SK-N-MC (cell line): ENCODE data around the gene SUMF2.
"Not testable (repeated sequence)": the region's sequence is repeated elsewhere in the genome, so short reads cannot be mapped to it uniquely, and the experiment has no call there.

Experiments used
- DNase-seq: peaks from one replicate; pipeline ENCODE4 v3.0.0-alpha.2; 2011; ENCODE audit warnings: low read depth, low spot score
- H3K27ac ChIP-seq: fragments of 200-600 bp; sonication (generic); 2 replicates; pipeline ENCODE4 v1.5.1; 2016; ENCODE audit warnings: mixed run types
- H3K36me3 ChIP-seq: fragments of 200-600 bp; sonication (generic); 2 replicates; pipeline ENCODE4 v1.6.1; 2017; ENCODE audit warnings: antibody characterized with exemption, low read length, mixed read lengths; ENCODE audit not compliant: insufficient read depth
- H3K4me3 ChIP-seq: fragments of 200-600 bp; sonication (generic); 2 replicates; pipeline ENCODE4 v1.5.1; 2016
- H3K9ac ChIP-seq: fragments of 200-600 bp; sonication (generic); 2 replicates; pipeline ENCODE4 v1.8.0; 2017; ENCODE audit warnings: mixed run types, mixed read lengths; ENCODE audit not compliant: insufficient read length
- H3K9me3 ChIP-seq: fragments of 200-600 bp; sonication (generic); 2 replicates; pipeline ENCODE4 v1.6.1; 2017; ENCODE audit warnings: low read depth, mild to moderate bottlenecking, antibody characterized with exemption, low read length, moderate library complexity, mixed read lengths
- EZH2 ChIP-seq: fragments of 200-600 bp; sonication (generic); IDR thresholded peaks from one replicate; pipeline ENCODE4 v1.6.1; 2017; ENCODE audit warnings: antibody characterized with exemption
- FOXP2 ChIP-seq: optimal IDR thresholded peaks from 2 replicates; pipeline ENCODE3; 2011; ENCODE audit warnings: mild to moderate bottlenecking, moderate library complexity; ENCODE audit not compliant: insufficient read depth; ENCODE audit errors: extremely low read length, control extremely low read depth
- POLR2AphosphoS5 ChIP-seq: IDR thresholded peaks from 2 replicates; pipeline ENCODE4 v1.6.1; 2012; ENCODE audit warnings: mild to moderate bottlenecking, low read depth, low read length, borderline replicate concordance

The SUMF2 gene

DNA sequence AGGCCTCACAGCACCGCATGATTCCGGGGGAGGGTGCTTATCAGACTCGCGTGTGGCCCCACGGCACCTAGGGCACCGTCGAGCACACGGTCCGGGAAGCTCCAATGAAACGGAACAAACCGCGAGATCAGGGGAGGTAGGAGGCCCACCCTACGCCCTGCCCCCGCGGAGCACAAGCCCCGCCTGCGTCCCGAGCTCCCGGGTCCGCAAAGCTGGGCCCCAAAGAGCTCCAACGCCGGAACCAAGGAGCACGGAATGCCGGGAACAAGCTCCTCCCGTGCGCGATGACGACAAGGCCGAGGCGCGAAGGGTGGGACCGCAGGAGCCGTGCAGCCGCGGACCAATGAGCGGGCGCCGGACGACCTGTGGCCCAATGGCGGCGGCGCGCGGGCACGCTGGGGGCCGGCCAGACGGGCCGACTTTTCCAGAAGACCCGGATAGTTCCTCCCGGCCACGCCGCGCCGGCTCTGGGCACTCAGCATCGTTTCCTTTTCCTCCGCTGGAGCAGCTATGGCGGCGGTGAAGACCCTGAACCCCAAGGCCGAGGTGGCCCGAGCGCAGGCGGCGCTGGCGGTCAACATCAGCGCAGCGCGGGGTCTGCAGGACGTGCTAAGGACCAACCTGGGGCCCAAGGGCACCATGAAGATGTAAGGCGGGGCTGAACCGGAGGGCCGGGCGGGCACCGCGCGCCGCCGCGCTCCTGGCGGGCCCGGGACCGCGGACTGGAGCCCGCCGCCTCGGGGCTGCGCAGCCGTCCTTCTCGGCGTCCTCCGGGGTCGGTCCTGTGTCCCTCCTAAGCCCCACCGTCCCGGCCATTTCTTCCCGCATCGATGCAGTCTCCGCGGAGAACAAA, 12.5 kb upstream of the SUMF2 start, which contains the start of the genes CCT6A and PSPH:
CCT6A (plus strand) TSS at position 427 of the 853 bp plus-strand sequence; CDS start at position 511, 84 bp downstream.
PSPH (minus strand) TSS at position 106 of the 853 bp plus-strand sequence. CDS start 30,232 bp downstream, outside the sequence.
- H3K9me3 ChIP-seq: no peaks in the 10 kb centered on the region
- TF ChIP-seq EZH2 (no peak), POLR2AphosphoS5 (peak; percentile 92), FOXP2 (peak; percentile 79)
- no peak for DNase-seq
- peak within 1 kb of the TSS; percentile 84 for H3K27ac ChIP-seq
- H3K4me3 ChIP-seq: peak within 1 kb of the TSS; percentile 82
- peaks cover 40% of the 10 kb centered on the region for H3K36me3 ChIP-seq
- H3K9ac ChIP-seq: peak within 1 kb of the TSS; percentile 99

DNA sequence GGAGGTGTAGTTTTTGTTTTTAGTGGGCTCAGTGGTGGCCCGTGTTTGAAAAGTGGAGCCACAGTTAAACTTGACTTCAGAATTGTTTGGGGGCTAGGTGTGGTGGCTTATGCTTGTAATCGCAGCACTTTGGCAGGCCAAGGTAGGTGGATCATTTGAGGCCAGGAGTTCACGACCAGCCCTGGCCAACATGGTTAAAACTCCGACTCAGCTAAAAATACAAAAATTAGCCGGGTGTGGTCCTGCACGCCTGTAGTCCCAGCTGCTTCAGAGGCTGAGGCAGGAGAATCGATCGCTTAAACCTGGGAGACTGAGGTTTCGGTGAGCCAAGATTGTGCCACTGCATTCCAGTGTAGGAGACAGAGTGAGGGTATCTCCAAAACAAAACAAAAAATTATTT, 10.7 kb upstream of the SUMF2 start:
- no peak for DNase-seq
- peak overlapping the region; percentile 19; the same call in 1 of the 2 replicates for H3K27ac ChIP-seq
- no peak for TF ChIP-seq FOXP2
- TF ChIP-seq POLR2AphosphoS5: no peak
- TF ChIP-seq EZH2: no peak
- H3K9ac ChIP-seq: peak overlapping the region; percentile 99
- H3K4me3 ChIP-seq: peak overlapping the region; percentile 82
- no peaks in the 10 kb centered on the region for H3K9me3 ChIP-seq
- peaks cover 58% of the 10 kb centered on the region for H3K36me3 ChIP-seq

DNA sequence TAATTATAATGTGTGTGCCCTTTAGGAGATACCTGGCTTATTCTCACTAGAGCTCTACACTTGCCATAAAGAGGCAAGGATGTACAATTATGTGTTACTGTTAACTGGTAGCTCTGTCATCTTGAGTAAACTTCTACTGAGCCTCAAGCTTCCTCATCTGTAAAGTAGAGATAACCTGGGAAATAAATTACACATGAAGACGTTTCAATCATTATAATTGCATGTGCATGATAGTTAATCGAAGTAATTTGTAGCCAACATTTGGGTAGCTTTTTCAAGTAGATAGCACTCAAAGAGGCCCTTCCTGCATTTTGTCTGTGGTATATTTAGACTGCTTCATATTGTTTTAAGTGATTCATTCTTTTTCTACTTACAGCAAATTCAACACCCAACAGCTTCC, 10.1 kb upstream of the SUMF2 start:
- Histone ChIP-seq H3K36me3 (peaks cover 63% of the 10 kb centered on the region), H3K4me3 (peak overlapping the region; percentile 82), H3K9ac (peak overlapping the region; percentile 99), H3K27ac (peak overlapping the region; percentile 54), H3K9me3 (no peaks in the 10 kb centered on the region)
- DNase-seq: no peak
- no peak for TF ChIP-seq EZH2

DNA sequence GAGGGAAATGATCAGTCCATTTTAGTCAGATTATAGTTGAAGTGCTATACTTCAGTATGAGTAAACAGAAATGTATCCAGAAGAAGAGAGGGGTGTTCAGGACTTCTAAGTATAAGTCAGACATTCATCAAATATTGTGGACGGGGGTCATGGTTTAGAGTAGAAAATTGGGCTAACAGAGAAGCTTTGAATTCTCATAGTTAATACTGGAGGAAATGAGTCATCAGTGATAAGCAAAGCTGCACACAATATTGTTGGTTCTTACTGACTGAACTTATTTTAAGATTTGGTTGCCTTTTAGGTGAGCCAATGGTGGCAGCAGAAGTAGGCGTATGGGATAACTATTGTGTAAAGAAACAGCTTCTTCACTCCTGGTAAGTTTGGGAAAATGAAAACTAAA, 1.7 kb upstream of the SUMF2 start:
- DNase-seq: no peak
- H3K27ac ChIP-seq: peak overlapping the region; percentile 83
- no peak overlapping the region for H3K4me3 ChIP-seq
- TF ChIP-seq FOXP2: no peak
- TF ChIP-seq POLR2AphosphoS5: 0 out of 2 replicates have a peak, but pooled peaks have one; percentile 15
- H3K36me3 ChIP-seq: peaks cover 64% of the 10 kb centered on the region
- no peaks in the 10 kb centered on the region for H3K9me3 ChIP-seq
- H3K9ac ChIP-seq: no peak overlapping the region

DNA sequence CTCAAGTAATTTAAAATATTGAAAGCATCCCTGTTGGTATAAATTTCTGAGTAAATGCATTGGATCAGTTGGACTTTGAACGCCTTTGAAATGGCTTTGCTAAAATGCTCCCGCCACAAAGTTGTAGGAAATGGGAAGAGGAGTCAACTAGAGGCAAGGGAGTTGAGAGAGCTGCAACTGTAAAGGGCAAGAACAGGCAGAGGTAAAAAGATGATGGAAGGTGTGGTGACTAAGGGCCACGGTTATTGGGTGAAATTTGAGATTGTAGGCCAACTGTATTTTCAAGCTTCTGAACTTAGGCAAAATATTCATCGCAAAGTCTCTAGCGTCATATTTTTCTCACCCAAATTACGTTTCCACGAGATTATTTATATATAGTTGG, 595 bp upstream of the SUMF2 start:
- TF ChIP-seq POLR2AphosphoS5 (no peak), FOXP2 (no peak), EZH2 (no peak)
- peak overlapping the region; percentile 98 for H3K4me3 ChIP-seq
- H3K36me3 ChIP-seq: peaks cover 56% of the 10 kb centered on the region

DNA sequence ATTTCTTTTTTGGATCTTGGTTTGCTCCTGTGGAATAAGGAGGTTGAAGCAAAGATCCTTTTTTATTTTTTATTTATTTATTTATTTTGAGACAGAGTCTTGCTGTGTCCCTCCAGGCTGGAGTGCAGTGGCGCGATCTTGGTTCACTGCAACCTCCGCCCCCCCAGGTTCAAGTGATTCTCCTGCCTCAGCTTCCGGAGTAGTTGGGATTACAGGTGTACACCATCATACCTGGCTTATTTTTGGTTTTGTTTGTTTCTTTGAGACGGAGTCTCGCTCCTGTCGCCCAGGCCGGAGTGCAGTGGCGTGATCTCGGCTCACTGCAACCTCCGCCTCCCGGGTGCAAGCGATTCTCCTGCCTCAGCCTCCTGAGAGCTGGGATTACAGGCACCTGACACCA, 2.3 kb downstream of the SUMF2 start:
- H3K36me3 ChIP-seq: peaks cover 51% of the 10 kb centered on the region
- not testable (repeated sequence) for H3K9ac ChIP-seq, DNase-seq, H3K27ac ChIP-seq, H3K9me3 ChIP-seq, H3K4me3 ChIP-seq

More for the DNA sequence above, 595 bp upstream of the SUMF2 start:
- Histone ChIP-seq H3K9ac (no peak overlapping the region), H3K9me3 (no peaks in the 10 kb centered on the region), H3K27ac (peak overlapping the region; percentile 83)
- DNase-seq: no peak

DNA sequence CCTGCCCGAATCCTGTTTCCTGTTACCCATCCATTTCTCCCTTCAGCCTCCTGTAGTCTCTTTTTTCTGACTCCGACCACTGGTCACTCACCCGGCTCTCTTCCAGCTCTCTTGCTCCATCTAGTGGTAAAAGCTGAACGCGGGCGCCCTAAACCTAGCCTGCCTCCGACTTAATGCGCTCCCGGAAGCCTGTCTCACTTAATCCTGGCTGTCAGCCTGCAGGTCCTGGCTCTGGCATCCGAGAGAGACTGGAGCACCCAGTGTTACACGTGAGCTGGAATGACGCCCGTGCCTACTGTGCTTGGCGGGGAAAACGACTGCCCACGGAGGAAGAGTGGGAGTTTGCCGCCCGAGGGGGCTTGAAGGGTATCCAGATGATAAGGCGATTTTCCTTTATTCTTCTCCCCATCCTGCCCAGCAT, 10.3 kb downstream of the SUMF2 start:
- H3K36me3 ChIP-seq: peaks cover 42% of the 10 kb centered on the region
- no peak overlapping the region for H3K4me3 ChIP-seq
- no peak for DNase-seq
- H3K27ac ChIP-seq: no peak overlapping the region
- H3K9me3 ChIP-seq: no peaks in the 10 kb centered on the region
- no peak overlapping the region for H3K9ac ChIP-seq
- TF ChIP-seq EZH2 (no peak), POLR2AphosphoS5 (no peak), FOXP2 (no peak)

DNA sequence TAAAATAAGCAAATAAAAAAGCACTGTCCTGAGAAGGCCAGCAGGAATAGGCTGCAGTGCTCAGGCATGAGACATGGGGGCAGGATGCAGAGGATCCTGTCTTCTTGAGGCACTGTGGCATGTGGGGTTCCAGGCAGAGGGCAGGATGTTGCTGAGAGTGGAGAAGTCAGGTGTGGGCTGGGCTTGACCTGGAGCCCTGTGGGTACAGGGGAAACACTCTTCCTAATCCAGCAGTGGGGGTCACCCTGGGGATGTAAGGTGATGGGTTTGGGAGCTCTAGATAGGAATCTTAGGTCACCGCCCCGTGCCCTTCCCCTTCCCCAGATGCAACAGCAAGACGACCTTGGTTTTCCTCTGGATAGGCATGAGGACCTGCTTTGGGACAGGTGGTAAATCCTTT, 13.6 kb downstream of the SUMF2 start:
- Histone ChIP-seq H3K27ac (no peak overlapping the region), H3K9ac (no peak overlapping the region), H3K36me3 (peaks cover 31% of the 10 kb centered on the region; the same call in 1 of the 2 replicates), H3K4me3 (no peak overlapping the region), H3K9me3 (no peaks in the 10 kb centered on the region)
- TF ChIP-seq POLR2AphosphoS5 (no peak), EZH2 (no peak), FOXP2 (no peak)
- DNase-seq: no peak

DNA sequence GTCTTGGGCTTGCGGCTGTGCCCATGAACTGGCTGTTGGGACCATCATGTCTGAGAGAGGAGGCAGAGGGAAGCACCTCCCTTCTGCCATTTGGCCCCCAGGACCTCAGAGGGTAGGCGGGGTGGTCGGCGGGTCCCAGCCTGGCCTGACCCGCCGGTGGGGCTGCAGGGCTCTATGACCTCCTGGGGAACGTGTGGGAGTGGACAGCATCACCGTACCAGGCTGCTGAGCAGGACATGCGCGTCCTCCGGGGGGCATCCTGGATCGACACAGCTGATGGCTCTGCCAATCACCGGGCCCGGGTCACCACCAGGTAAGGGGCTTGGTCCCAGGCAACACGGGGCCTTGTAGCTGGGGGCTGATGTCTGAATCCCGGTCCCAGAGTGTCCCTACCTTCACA, 14.1 kb downstream of the SUMF2 start:
- Histone ChIP-seq H3K36me3 (peaks cover 26% of the 10 kb centered on the region; the same call in 1 of the 2 replicates), H3K27ac (no peak overlapping the region)
- TF ChIP-seq FOXP2 (no peak), POLR2AphosphoS5 (no peak), EZH2 (no peak)

More for the DNA sequence above, 14.1 kb downstream of the SUMF2 start:
- Histone ChIP-seq H3K9me3 (no peaks in the 10 kb centered on the region), H3K9ac (no peak overlapping the region), H3K4me3 (no peak overlapping the region)
- DNase-seq: no peak
